Choroid plexus epithelial cell (primary cell): Measurements from ENCODE around the gene B4GALNT4.

Source experiments
- DNase-seq: peaks from one replicate; pipeline ENCODE4 v3.0.0-alpha.2; 2010; ENCODE audit warnings: low read depth
- H3K4me3 ChIP-seq: 2 replicates; pipeline ENCODE4 v1.5.1; 2011; ENCODE audit warnings: low read depth, mild to moderate bottlenecking, control low read depth, low read length, moderate library complexity
- CTCF ChIP-seq: conservative IDR thresholded peaks from 2 replicates; pipeline ENCODE4 v1.5.1; 2011; ENCODE audit warnings: low read depth, mild to moderate bottlenecking, control low read depth, inconsistent platforms, low read length, moderate library complexity

Gene B4GALNT4

GRCh38 chr11:371051-371450 lies 1.8 kb downstream of the B4GALNT4 start:
- TF ChIP-seq CTCF: no peak
- no peak overlapping the region for H3K4me3 ChIP-seq
- no peak for DNase-seq

DNA sequence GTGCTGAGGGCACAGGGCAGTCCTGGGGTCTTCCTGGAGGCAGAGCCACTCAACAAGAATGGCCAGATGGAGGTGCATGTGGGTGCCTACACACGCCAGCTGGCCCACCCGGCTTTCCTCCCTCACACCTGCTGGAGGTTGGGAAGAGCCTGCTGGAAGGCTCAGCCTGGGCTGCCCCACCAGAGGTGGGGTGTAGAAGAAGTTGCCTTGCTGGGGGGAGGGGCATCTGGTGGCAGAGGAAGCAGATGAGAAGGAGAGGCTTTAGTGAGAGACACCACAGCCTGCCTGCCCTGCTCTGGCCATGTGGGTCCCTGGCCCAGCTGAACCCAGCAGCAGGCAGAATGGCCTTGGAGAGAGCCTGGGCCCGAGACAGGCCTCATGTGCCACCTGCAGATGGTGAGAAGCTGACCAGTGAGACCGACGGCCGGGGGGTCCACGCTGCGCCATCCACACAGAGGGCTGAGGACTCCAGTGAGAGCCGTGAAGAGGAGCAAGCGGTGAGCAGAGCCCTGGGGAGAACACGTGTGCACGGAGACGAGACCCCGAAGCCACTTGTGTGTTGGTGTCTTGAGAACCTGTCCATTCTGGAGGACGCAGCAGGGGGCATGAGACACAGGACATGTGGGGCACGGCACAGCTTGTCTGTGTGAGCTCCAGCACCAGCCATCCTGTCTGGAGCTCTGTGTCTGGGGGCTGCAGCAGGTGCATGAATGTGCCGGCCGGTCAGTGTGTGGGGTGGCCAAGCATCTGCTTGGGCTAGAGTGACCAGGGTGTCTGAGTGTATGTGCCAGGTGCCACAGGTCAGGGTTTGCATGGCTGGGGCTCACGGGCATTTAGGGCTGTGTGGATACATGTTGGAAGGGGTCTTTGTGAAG lies 2.7 kb downstream of the B4GALNT4 start:
- TF ChIP-seq CTCF: no peak
- DNase-seq: no peak
- no peak overlapping the region for H3K4me3 ChIP-seq

DNA sequence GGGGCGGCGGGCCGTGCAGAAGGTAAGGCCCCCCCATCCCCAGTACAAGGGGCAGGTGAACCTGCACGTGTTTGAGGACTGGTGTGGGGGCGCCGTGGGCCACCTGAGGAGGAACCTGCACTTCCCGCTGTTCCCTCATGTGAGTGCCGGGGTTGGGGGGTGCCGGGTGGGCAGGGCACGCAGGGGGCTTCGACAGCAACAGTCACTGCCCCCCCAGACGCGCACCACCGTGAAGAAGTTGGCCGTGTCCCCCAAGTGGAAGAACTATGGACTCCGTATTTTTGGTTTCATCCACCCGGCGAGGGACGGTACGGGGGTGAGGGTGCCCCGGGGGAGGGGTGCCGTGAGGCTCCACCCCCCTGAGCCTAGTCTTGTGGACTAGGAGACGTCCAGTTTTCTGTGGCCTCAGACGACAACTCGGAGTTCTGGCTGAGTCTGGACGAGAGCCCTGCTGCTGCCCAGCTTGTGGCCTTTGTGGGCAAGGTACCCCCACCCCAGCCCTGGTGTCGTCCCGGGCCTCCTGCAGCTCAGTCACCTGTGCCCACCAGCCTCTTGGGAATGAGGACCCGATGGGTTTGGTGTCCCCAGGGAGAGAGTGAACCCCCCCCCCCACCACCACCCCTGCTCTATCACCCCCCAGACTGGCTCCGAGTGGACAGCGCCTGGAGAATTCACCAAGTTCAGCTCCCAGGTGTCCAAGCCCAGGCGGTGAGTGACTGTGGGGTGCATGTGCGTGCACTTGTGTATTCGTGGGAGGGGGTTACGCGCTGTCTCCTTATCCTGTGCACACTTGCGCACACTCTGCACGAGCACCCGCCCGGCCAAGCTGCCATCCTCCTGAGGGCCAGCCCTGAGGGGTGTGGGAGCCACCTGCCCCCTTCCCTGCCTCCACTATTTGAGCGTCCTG lies 3.8 kb downstream of the B4GALNT4 start:
- no peak for DNase-seq
- H3K4me3 ChIP-seq: no peak overlapping the region
- no peak for TF ChIP-seq CTCF

- TF ChIP-seq CTCF: no peak
- no peak for DNase-seq
- H3K4me3 ChIP-seq: no peak overlapping the region
Observed at GRCh38 chr11:373716-374551, 4.6 kb downstream of the B4GALNT4 start.

- DNase-seq: no peak
- TF ChIP-seq CTCF: no peak
- H3K4me3 ChIP-seq: no peak overlapping the region
Observed at GRCh38 chr11:375065-376025, 6.0 kb downstream of the B4GALNT4 start.
